GM23338 (cell line): ENCODE measurements around the gene PLCH2. TPM values are rescaled to one million over a fixed set of nuclear protein-coding genes. Genes with fewer than 3 reads are reported as not detected.

Source experiments
- ATAC-seq: fragments of 200-7000 bp; cut with Tn5 transposase; 3 replicates; pipeline ENCODE4 v1.9.1; 2020
- DNase-seq: peaks from one replicate; pipeline ENCODE4 v3.0.0-alpha.2; 2015; ENCODE audit warnings: low spot score
- H2AFZ ChIP-seq: fragments of 200-600 bp; sonication (generic); 2 replicates; pipeline ENCODE4 v1.8.0; 2016; ENCODE audit warnings: antibody characterized with exemption, mild to moderate bottlenecking, moderate library complexity
- H3F3A ChIP-seq: fragments of 200-600 bp; sonication (generic); replicated peaks from 2 replicates; pipeline ENCODE4 v1.8.0; 2017; ENCODE audit warnings: antibody characterized with exemption, mixed run types, low read depth
- H3K27ac ChIP-seq: fragments of 200-600 bp; sonication (generic); 2 replicates; pipeline ENCODE4 v1.6.1; 2016; ENCODE audit warnings: low read depth
- H3K27me3 ChIP-seq: fragments of 200-600 bp; sonication (generic); 2 replicates; pipeline ENCODE4 v1.8.0; 2016; ENCODE audit warnings: mild to moderate bottlenecking, mixed run types, moderate library complexity; ENCODE audit not compliant: insufficient read depth
- H3K36me3 ChIP-seq: fragments of 200-600 bp; sonication (generic); 2 replicates; pipeline ENCODE4 v1.8.0; 2016; ENCODE audit warnings: mild to moderate bottlenecking; ENCODE audit not compliant: insufficient read depth
- H3K4me1 ChIP-seq: fragments of 200-600 bp; sonication (generic); 2 replicates; pipeline ENCODE4 v1.8.0; 2016; ENCODE audit warnings: mild to moderate bottlenecking, moderate library complexity; ENCODE audit not compliant: insufficient read depth
- H3K4me2 ChIP-seq: fragments of 200-600 bp; sonication (generic); 2 replicates; pipeline ENCODE4 v1.7.1; 2017; ENCODE audit warnings: mixed run types
- H3K4me3 ChIP-seq: fragments of 200-600 bp; sonication (generic); 2 replicates; pipeline ENCODE4 v1.6.1; 2016; ENCODE audit warnings: mixed run types
- H3K79me2 ChIP-seq: fragments of 200-600 bp; sonication (generic); replicated peaks from 2 replicates; pipeline ENCODE4 v1.8.0; 2017; ENCODE audit warnings: mild to moderate bottlenecking; ENCODE audit not compliant: insufficient read depth
- H3K9me2 ChIP-seq: fragments of 200-600 bp; sonication (generic); 2 replicates; pipeline ENCODE4 v1.8.0; 2017; ENCODE audit not compliant: insufficient read depth
- H4K20me1 ChIP-seq: fragments of 200-600 bp; sonication (generic); replicated peaks from 2 replicates; pipeline ENCODE4 v1.8.0; 2017; ENCODE audit warnings: mild to moderate bottlenecking; ENCODE audit not compliant: insufficient read depth
- H3K27ac Mint-ChIP-seq: 2 replicates; pipeline ENCODE4 v1.8.0; 2020; ENCODE audit warnings: inconsistent platforms, mild to moderate bottlenecking, moderate library complexity, mixed read lengths
- H3K27me3 Mint-ChIP-seq: 3 replicates; pipeline ENCODE4 v1.8.0; 2022; ENCODE audit warnings: low read depth, mild to moderate bottlenecking, moderate library complexity, mixed read lengths, inconsistent platforms; ENCODE audit not compliant: insufficient read depth, poor library complexity
- H3K36me3 Mint-ChIP-seq: 3 replicates; pipeline ENCODE4 v1.8.0; 2021; ENCODE audit warnings: low read depth, mild to moderate bottlenecking, inconsistent platforms, moderate library complexity, mixed read lengths
- H3K4me1 Mint-ChIP-seq: 3 replicates; pipeline ENCODE4 v1.8.0; 2020; ENCODE audit warnings: mild to moderate bottlenecking, inconsistent platforms, mixed read lengths
- H3K4me3 Mint-ChIP-seq: 3 replicates; pipeline ENCODE4 v1.8.0; 2021; ENCODE audit warnings: moderate library complexity, mild to moderate bottlenecking, inconsistent platforms, mixed read lengths
- H3K9me3 Mint-ChIP-seq: 3 replicates; pipeline ENCODE4 v1.8.0; 2020; ENCODE audit warnings: moderate library complexity, mild to moderate bottlenecking, inconsistent platforms, mixed read lengths
- CREB1 ChIP-seq: fragments of 250-450 bp; sonication (Bioruptor Pico); IDR thresholded peaks from 2 replicates; pipeline ENCODE4 v1.5.0; 2020; ENCODE audit warnings: low read depth, mild to moderate bottlenecking, moderate library complexity
- EZH2 ChIP-seq: fragments of 200-600 bp; sonication (generic); IDR thresholded peaks from one replicate; pipeline ENCODE4 v1.8.0; 2017; ENCODE audit warnings: antibody characterized with exemption, mild to moderate bottlenecking, low read depth; ENCODE audit not compliant: unreplicated experiment
- EZH2phosphoT487 ChIP-seq: fragments of 200-600 bp; sonication (generic); IDR thresholded peaks from one replicate; pipeline ENCODE4 v1.8.1; 2018; ENCODE audit warnings: antibody characterized with exemption; ENCODE audit not compliant: unreplicated experiment
- JUNB ChIP-seq: IDR thresholded peaks from one replicate; pipeline ENCODE4 v1.6.1; 2016; ENCODE audit warnings: antibody characterized with exemption; ENCODE audit not compliant: unreplicated experiment
- NANOG ChIP-seq: IDR thresholded peaks from 2 replicates; pipeline ENCODE4 v1.6.1; 2016; ENCODE audit warnings: antibody characterized with exemption, borderline replicate concordance
- POLR2AphosphoS5 ChIP-seq: IDR thresholded peaks from 2 replicates; pipeline ENCODE4 v1.6.1; 2016; ENCODE audit warnings: antibody characterized with exemption, low read depth
- STAT1 ChIP-seq: IDR thresholded peaks from one replicate; pipeline ENCODE4 v1.6.1; 2016; ENCODE audit warnings: antibody characterized with exemption; ENCODE audit not compliant: unreplicated experiment
- ZNF114 ChIP-seq: fragments of 250-450 bp; sonication (Bioruptor Pico); IDR thresholded peaks from 2 replicates; pipeline ENCODE4 v1.5.0; 2020; ENCODE audit warnings: mild to moderate bottlenecking, moderate library complexity
- ZNF331 ChIP-seq: fragments of 250-450 bp; sonication (Bioruptor Pico); IDR thresholded peaks from 2 replicates; pipeline ENCODE4 v1.5.0; 2020; ENCODE audit warnings: low read depth, mild to moderate bottlenecking, moderate library complexity
- polyA plus RNA-seq: library from polyadenylated mRNA; unstranded; fragments of >200 nt; fragmentation: Nextera tagmentation; extraction: Ambion mirVana; gene quantifications from 2 replicates; pipeline ENCODE4 v1.2.1, GENCODE V29; 2016
- total RNA-seq: library from RNA; depleted of rRNA; stranded (reverse); fragments of >200 nt; shearing (Covaris generic); gene quantifications from 2 replicates; pipeline ENCODE4 v1.2.3, GENCODE V29; 2014
- TF ChIP-seq, protein P1 (sequence below): IDR thresholded peaks from 2 replicates; pipeline ENCODE4 v1.6.1; 2016; ENCODE audit warnings: antibody characterized with exemption
- TF ChIP-seq, protein P2 (sequence below), 2 experiments: fragments of 200-600 bp in 1 of 2; sonication (generic) in 1 of 2; conservative IDR thresholded peaks; 2 replicates each; pipeline versions ENCODE4 v1.5.1 to v1.6.1; 2016 to 2017; ENCODE audit warnings: antibody characterized with exemption in 2 of 2, low read depth in 2 of 2, mild to moderate bottlenecking in 2 of 2, moderate library complexity in 1 of 2
- TF ChIP-seq, protein P3 (sequence below): IDR thresholded peaks from one replicate; pipeline ENCODE4 v1.6.1; 2018; ENCODE audit warnings: antibody characterized with exemption; ENCODE audit not compliant: unreplicated experiment
- TF ChIP-seq, protein P4 (sequence below): fragments of 250-450 bp; sonication (Bioruptor Pico); IDR thresholded peaks from 2 replicates; pipeline ENCODE4 v1.5.0; 2020; ENCODE audit warnings: mild to moderate bottlenecking, moderate library complexity

PLCH2 gene
- total and polyA plus RNA-seq, 2 experiments from 2014 or later, result 0.31 TPM; not detected in 1

DNA sequence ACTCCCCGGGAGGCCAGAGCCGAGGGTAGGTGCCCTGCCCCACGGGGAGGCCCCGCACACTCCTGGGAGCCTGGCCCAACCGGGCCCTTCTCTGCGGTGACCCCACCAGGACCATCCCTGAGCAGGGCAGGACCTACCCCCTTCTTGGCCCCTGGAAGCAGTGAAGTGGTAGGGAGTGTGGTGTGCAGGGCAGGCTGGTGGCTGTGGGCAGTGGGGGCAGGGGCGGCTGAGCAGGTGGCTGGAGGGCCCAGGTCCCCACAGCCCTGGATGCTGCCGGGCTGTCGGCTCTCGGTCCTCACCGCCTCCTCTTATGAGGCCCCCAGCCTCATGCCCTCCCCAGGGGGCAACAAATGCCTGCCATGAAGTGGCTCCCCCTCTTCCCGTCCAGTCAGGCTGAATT, 19.5 kb downstream of the PLCH2 start:
- Histone ChIP-seq H3K4me3 (no peak overlapping the region), H3K4me2 (no peak overlapping the region), H2AFZ (no peak overlapping the region), H3K36me3 (no peaks in the 10 kb centered on the region), H3K27ac (no peak overlapping the region), H3K27me3 (no peaks in the 10 kb centered on the region), H4K20me1 (no peaks in the 10 kb centered on the region), H3K79me2 (no peaks in the 10 kb centered on the region), H3F3A (no peaks in the 10 kb centered on the region), H3K4me1 (no peaks in the 10 kb centered on the region), H3K9me2 (no peaks in the 10 kb centered on the region)
- Mint-ChIP-seq H3K27ac (no peak overlapping the region), H3K9me3 (no peaks in the 10 kb centered on the region), H3K27me3 (peaks cover 18% of the 10 kb centered on the region), H3K4me1 (no peaks in the 10 kb centered on the region), H3K4me3 (no peak overlapping the region), H3K36me3 (no peaks in the 10 kb centered on the region)
- ATAC-seq (no peak), DNase-seq (no peak)
- TF ChIP-seq, protein P1, sequence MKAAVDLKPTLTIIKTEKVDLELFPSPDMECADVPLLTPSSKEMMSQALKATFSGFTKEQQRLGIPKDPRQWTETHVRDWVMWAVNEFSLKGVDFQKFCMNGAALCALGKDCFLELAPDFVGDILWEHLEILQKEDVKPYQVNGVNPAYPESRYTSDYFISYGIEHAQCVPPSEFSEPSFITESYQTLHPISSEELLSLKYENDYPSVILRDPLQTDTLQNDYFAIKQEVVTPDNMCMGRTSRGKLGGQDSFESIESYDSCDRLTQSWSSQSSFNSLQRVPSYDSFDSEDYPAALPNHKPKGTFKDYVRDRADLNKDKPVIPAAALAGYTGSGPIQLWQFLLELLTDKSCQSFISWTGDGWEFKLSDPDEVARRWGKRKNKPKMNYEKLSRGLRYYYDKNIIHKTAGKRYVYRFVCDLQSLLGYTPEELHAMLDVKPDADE, result no peak
- TF ChIP-seq EZH2phosphoT487 (no peak), CREB1 (CRISPR knock-in tag) (no peak), ZNF331 (no peak), POLR2AphosphoS5 (no peak), NANOG (no peak), ZNF114 (CRISPR knock-in tag) (no peak), STAT1 (no peak), JUNB (no peak), EZH2 (no peak)
- TF ChIP-seq, protein P2, sequence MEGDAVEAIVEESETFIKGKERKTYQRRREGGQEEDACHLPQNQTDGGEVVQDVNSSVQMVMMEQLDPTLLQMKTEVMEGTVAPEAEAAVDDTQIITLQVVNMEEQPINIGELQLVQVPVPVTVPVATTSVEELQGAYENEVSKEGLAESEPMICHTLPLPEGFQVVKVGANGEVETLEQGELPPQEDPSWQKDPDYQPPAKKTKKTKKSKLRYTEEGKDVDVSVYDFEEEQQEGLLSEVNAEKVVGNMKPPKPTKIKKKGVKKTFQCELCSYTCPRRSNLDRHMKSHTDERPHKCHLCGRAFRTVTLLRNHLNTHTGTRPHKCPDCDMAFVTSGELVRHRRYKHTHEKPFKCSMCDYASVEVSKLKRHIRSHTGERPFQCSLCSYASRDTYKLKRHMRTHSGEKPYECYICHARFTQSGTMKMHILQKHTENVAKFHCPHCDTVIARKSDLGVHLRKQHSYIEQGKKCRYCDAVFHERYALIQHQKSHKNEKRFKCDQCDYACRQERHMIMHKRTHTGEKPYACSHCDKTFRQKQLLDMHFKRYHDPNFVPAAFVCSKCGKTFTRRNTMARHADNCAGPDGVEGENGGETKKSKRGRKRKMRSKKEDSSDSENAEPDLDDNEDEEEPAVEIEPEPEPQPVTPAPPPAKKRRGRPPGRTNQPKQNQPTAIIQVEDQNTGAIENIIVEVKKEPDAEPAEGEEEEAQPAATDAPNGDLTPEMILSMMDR (conservative IDR thresholded peaks at IDR 0.05; ENCODE audit: low read depth in 2 of 2), result no peak
- TF ChIP-seq, protein P3, sequence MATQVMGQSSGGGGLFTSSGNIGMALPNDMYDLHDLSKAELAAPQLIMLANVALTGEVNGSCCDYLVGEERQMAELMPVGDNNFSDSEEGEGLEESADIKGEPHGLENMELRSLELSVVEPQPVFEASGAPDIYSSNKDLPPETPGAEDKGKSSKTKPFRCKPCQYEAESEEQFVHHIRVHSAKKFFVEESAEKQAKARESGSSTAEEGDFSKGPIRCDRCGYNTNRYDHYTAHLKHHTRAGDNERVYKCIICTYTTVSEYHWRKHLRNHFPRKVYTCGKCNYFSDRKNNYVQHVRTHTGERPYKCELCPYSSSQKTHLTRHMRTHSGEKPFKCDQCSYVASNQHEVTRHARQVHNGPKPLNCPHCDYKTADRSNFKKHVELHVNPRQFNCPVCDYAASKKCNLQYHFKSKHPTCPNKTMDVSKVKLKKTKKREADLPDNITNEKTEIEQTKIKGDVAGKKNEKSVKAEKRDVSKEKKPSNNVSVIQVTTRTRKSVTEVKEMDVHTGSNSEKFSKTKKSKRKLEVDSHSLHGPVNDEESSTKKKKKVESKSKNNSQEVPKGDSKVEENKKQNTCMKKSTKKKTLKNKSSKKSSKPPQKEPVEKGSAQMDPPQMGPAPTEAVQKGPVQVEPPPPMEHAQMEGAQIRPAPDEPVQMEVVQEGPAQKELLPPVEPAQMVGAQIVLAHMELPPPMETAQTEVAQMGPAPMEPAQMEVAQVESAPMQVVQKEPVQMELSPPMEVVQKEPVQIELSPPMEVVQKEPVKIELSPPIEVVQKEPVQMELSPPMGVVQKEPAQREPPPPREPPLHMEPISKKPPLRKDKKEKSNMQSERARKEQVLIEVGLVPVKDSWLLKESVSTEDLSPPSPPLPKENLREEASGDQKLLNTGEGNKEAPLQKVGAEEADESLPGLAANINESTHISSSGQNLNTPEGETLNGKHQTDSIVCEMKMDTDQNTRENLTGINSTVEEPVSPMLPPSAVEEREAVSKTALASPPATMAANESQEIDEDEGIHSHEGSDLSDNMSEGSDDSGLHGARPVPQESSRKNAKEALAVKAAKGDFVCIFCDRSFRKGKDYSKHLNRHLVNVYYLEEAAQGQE, result no peak
- TF ChIP-seq, protein P4, sequence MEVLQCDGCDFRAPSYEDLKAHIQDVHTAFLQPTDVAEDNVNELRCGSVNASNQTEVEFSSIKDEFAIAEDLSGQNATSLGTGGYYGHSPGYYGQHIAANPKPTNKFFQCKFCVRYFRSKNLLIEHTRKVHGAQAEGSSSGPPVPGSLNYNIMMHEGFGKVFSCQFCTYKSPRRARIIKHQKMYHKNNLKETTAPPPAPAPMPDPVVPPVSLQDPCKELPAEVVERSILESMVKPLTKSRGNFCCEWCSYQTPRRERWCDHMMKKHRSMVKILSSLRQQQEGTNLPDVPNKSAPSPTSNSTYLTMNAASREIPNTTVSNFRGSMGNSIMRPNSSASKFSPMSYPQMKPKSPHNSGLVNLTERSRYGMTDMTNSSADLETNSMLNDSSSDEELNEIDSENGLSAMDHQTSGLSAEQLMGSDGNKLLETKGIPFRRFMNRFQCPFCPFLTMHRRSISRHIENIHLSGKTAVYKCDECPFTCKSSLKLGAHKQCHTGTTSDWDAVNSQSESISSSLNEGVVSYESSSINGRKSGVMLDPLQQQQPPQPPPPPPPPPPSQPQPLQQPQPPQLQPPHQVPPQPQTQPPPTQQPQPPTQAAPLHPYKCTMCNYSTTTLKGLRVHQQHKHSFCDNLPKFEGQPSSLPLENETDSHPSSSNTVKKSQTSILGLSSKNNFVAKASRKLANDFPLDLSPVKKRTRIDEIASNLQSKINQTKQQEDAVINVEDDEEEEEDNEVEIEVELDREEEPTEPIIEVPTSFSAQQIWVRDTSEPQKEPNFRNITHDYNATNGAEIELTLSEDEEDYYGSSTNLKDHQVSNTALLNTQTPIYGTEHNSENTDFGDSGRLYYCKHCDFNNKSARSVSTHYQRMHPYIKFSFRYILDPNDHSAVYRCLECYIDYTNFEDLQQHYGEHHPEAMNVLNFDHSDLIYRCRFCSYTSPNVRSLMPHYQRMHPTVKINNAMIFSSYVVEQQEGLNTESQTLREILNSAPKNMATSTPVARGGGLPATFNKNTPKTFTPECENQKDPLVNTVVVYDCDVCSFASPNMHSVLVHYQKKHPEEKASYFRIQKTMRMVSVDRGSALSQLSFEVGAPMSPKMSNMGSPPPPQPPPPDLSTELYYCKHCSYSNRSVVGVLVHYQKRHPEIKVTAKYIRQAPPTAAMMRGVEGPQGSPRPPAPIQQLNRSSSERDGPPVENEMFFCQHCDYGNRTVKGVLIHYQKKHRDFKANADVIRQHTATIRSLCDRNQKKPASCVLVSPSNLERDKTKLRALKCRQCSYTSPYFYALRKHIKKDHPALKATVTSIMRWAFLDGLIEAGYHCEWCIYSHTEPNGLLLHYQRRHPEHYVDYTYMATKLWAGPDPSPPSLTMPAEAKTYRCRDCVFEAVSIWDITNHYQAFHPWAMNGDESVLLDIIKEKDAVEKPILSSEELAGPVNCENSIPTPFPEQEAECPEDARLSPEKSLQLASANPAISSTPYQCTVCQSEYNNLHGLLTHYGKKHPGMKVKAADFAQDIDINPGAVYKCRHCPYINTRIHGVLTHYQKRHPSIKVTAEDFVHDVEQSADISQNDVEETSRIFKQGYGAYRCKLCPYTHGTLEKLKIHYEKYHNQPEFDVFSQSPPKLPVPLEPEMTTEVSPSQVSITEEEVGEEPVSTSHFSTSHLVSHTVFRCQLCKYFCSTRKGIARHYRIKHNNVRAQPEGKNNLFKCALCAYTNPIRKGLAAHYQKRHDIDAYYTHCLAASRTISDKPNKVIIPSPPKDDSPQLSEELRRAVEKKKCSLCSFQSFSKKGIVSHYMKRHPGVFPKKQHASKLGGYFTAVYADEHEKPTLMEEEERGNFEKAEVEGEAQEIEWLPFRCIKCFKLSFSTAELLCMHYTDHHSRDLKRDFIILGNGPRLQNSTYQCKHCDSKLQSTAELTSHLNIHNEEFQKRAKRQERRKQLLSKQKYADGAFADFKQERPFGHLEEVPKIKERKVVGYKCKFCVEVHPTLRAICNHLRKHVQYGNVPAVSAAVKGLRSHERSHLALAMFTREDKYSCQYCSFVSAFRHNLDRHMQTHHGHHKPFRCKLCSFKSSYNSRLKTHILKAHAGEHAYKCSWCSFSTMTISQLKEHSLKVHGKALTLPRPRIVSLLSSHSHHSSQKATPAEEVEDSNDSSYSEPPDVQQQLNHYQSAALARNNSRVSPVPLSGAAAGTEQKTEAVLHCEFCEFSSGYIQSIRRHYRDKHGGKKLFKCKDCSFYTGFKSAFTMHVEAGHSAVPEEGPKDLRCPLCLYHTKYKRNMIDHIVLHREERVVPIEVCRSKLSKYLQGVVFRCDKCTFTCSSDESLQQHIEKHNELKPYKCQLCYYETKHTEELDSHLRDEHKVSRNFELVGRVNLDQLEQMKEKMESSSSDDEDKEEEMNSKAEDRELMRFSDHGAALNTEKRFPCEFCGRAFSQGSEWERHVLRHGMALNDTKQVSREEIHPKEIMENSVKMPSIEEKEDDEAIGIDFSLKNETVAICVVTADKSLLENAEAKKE (CRISPR knock-in tag), result no peak
